GM13977 (cell line): ENCODE results near the gene PRDM4.

Experiments
- DNase-seq: peaks from one replicate; pipeline ENCODE4 v3.0.0; 2012; ENCODE audit warnings: low spot score
- CTCF ChIP-seq: IDR thresholded peaks from 2 replicates; pipeline ENCODE4 v1.5.1; 2012; ENCODE audit warnings: mild to moderate bottlenecking, control low read depth; ENCODE audit not compliant: insufficient read depth; ENCODE audit errors: extremely low read depth, missing control alignments
- in situ Hi-C: fragments of 300-500 bp; cut with MboI; formaldehyde crosslinking; loops from one replicate; pipeline ENCODE4 v1.12.0; 2022; ENCODE audit warnings: low sequenced_read_pairs, low pct_unique_long_range_greater_than_20kb, mixed read lengths, inconsistent platforms; ENCODE audit not compliant: unreplicated experiment

The PRDM4 gene

GRCh38 chr12:107782067-107782466, 21.1 kb upstream of the PRDM4 start:
- in situ Hi-C loops, result no loop called here
- DNase-seq, result no peak
- no peak for TF ChIP-seq CTCF

DNA sequence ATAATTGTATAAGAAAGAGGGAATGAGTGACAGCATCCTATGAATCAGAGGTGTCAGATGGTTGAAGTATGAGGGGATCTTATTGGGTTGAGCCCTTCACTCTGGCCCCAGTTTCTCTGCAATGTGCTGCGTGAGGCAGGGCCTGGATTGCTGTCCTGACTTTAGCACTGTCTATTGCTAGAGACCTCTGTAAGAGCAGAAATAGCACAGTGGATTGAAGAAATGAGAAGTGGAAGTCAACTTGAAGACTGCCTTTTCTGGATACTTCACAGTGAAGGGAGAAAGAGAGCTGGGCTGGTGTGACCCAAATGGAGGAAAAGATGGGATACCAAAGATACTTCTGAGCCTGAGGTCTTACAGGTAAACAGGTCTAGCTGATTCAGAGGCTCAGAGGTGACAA, 19.4 kb upstream of the PRDM4 start:
- in situ Hi-C loops, result no loop called here
- DNase-seq, result no peak
- TF ChIP-seq CTCF, result no peak

DNA sequence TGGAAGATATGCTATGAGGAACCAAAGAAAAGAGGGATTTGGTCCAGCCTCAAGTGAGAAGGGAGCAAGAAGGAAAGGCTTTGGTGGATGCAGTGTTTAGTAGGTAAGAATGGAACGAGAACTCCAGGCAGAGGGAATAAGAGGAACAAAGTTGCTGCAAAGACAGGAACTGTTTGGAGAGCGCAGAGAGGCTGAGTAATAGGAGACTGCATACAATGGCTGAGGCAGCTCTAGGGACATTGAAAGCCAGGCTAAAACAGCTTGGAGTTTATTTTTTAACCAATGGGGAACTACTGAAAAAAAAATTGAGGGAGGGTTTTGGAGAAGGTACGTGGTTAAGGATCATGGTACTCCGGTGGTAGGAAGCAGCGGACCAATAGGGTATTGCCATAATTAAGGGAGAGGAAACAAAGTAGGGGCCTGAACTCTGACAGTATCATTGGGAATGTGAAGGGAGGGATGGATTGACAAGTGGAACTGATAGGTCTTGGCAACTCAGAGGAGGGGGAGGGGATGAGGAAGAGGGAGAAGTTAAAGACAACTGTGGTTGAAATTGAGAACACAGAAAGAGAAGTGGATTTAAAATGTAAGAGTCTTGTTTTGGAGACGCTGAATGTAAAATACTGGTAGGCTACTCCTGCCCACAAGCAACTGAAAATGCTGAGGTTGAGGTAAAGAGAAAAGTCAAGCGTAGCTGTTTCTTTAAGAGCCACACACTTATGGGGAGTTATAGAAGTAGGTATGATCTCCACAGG, 18.3 kb upstream of the PRDM4 start:
- DNase-seq, result peak; percentile 65
- in situ Hi-C loops, result no loop called here

DNA sequence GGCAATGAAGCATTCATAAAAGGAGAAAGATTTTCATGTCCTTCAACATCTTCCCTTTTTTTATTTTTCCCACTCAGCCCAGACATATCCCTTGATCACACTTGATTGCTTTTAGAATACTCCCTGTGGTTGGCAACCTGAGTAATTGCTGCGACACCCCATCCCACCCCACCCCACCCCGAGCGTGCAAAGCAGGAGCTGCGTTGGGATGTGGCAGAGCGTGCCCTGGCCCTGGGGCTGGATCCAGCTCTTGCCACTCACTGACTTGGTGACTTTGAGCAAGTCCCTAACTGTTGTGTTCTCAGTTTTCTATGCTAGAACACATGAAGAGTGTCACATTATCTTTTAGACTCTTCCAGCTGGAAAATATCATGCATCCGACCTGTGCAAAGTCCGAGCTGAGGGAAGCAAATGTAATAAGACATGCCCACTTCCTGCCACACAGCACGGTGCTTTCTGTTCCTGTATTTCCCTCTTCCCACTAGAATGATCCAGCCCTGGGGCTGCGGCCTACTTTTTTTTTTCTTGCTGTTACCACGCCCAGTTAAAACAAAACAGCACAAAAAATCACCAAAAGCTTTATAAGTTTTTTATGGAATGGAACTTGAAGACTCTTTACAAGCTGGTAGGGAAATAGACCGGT, 17.6 kb upstream of the PRDM4 start:
- in situ Hi-C loops, result no loop called here

More for the DNA sequence above, 18.3 kb upstream of the PRDM4 start:
- TF ChIP-seq CTCF, result no peak

DNA sequence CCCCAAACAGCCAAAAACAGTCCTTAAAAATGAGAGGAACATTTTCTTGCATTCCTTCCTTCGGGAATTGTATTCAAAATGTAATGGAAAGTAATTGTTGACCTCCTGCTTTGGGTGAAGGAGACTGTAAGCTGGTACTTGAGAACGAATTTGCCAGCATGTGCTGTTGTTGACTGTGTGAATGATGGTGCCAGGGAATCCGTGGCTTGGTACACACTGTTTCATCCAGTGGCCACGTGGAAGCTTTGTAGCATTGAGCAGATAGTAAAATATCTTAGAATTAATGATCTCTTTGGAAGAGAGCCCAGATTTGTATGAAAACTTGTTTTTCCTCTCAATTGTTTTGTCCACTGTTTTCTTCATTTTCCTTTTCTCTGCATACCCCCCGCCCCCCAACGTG, 15.2 kb upstream of the PRDM4 start:
- DNase-seq, result no peak
- in situ Hi-C loops, result no loop called here
- no peak for TF ChIP-seq CTCF

More for the DNA sequence above, 17.6 kb upstream of the PRDM4 start:
- DNase-seq, result no peak
- TF ChIP-seq CTCF, result no peak

GRCh38 chr12:107775093-107775721, 14.3 kb upstream of the PRDM4 start:
- DNase-seq, result peak; percentile 30
- TF ChIP-seq CTCF, result no peak

More at GRCh38 chr12:107775093-107775721, 14.3 kb upstream of the PRDM4 start:
- in situ Hi-C loops, result no loop called here
